Retina (tissue), 1 donor: ENCODE measurements around the gene RCCD1.
"Not testable (repeated sequence)": the region's sequence is repeated elsewhere in the genome, so short reads cannot be mapped to it uniquely, and the experiment has no call there.

Experiments used
- DNase-seq: peaks from one replicate; pipeline ENCODE4 v3.0.0-alpha.2; 2016

RCCD1 gene

DNA sequence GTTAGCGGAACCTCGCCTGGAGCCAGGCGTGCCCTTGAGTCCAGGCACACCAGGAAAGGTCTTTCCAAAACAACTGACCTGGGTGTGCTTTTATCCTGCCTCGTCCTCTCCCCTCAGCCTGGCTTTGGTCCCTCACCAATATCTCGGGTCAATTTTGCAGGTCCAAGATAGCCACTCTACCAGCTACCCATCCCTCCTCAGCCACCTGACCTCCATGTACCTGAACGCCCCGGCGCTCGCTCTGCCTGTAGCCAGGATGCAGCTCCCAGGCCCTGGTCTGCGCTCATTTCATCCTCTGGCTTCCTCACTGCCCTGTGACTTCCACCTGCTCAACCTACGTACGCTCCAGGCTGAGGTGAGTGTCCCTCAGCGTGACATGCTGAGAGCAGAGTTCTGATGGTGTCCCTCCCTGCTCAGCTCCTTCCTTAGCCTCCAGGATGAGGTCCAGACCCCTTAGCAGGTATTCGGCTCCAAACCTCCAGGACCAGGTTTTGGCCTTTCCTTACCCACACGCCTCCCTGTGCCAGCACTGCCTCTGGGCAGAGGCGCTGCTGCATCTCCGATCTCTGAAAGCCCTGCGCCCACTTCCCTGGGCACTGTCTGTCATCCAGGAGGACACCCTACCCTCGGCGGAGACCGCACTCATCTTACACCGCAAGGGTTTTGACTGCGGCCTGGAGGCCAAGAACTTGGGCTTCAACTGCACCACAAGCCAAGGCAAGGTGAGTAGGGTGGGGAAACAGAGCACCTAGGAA, 36.5 kb upstream of the RCCD1 start:
- DNase-seq = no peak

DNA sequence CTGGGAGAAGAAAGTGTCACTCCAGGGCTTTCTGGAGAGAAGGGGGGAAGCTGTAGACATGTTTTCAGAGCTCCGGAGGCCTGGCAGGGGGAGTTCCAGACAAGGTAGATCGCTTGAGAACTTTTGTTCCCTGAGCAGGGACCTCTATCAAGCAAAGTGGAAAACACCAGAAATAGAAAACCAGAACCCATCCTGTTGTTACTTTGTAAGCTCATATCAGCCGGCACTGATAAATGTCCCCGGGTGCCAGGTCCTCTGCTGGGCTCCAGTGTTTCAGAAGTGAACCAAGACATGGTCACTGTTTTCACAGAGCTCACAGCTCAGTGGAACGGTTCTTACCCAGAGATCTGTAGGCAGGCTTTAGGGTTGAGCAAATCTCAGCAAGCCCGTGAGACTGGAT, 35.8 kb upstream of the RCCD1 start:
- DNase-seq = no peak

GRCh38 chr15:90921887-90922286, 32.8 kb upstream of the RCCD1 start:
- no peak for DNase-seq

DNA sequence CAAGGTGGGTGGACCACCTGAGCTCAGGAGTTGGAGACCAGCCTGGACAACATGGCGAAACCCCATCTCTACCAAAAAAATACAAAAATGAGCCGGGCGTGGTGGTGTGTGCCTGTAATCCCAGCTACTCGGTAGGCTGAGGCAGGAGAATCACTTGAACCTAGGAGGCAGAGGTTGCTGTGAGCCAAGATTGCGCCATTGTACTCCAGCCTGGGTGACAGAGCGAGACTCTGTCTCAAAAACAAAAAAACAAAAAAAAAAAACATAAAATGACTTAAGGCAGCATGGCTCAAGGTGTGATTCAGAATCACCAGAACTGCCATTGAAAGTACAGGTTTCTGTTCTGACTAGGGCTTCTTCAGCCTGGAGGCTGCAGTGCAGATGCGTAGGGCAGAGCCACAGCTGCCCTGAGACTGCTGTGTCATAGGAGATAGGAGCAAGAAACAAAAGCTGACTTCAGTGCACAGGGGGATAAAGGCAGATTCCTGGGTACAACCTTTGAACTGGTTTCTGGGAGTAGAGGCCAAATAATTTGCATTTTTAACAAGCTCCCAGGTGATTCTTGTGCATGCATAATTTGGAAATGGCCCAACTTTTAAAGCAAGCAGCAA, 31.9 kb upstream of the RCCD1 start:
- not testable (repeated sequence) for DNase-seq

- DNase-seq = no peak
Observed at GRCh38 chr15:90924375-90924774, 30.3 kb upstream of the RCCD1 start.

DNA sequence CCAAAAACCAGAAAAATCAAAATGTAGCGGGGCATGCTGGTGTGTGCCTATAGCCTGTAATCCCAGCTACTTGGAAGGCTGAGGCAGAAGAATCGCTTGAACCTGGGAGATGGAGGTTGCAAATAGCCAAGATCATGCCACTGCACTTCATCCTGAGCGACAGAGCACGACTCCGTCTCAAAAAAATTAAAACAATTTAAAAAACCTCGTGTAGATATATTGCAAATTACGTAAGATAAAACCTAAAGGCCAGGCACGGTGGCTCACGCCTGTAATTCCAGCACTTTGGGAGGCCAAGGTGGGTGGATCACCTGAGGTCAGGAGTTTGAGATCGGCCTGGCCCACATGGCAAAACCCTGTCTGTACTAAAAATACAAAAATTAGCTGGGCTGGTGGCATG, 27.9 kb upstream of the RCCD1 start:
- DNase-seq = not testable (repeated sequence)

DNA sequence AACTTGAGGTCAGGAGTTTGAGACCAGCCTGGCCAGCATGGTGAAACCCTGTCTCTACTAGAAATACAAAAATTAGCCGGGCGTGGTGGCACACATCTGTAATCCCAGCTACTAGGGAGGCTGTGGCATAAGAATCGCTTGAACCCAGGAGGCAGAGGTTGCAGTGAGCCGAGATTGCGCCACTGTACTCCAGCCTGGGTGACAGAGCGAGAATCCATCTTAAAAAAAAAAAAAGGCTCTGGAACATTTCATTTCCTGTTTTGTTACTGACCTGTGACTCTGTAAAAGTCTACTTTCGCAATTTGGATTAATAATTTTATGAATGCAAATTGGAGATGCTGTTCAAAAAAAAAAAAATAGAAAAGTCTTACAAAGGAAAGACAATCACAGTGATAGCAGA, 26.6 kb upstream of the RCCD1 start:
- not testable (repeated sequence) for DNase-seq

GRCh38 chr15:90929246-90930019, 25.3 kb upstream of the RCCD1 start:
- DNase-seq = peak; percentile 6

DNA sequence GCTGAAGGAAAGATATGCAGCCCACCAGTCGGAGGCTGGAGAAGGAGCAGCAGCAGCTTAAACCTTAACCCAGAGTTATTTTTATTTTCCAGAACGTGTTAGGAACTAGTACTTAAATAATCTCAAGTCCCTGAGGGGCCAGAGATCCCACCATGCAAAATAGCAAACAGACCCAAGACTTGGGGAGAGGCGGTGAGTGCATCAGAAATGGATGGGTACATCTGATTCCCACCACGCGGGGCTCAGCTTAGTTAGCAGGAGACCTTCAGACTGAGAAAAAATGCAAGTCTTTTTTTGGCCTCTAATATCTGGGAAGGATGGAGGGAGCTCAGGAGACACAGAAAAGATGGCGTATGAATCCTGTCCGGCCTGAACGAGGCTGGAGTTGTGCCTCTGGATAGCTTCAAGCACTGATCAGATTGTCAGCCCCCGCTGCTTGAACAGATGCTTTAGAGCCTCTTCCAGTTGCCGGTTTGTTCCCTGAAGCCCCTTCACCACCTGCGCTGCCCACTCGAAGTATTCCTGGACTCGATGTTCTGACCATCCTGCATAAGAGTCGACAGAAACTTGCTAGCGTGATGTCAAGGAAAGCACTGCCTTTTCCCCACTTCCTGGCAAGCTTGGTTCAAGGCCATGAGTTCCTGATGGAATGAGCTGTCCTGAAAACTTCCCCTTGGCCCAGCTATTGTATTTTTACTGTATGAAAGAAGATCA, 23.7 kb upstream of the RCCD1 start:
- DNase-seq = peak; percentile 16

- no peak for DNase-seq
Observed at GRCh38 chr15:90931575-90931827, 23.2 kb upstream of the RCCD1 start.

GRCh38 chr15:90931828-90932659, 22.6 kb upstream of the RCCD1 start, which contains the start of gene HDDC3:
Gene HDDC3 (minus strand): TSS chr15:90932549. CDS start chr15:90932540, 9 bp downstream.
- DNase-seq = peak; percentile 94

DNA sequence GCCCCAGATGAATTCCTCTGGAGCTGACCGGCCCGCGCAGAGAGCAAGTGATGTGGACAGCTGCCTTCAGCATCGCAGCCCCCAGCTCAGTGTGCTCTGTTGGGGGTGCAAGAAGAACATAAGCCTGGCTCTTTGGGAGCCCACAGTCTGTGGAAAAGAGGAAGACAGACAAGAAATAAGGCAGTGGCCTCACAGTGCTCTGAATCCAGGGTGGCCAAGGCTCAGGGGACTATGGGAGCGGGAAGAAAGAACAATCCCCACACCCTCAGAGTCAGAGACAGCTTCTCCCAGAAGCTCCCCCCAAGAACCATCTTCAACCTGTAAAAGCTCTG, 22.1 kb upstream of the RCCD1 start:
- no peak for DNase-seq

DNA sequence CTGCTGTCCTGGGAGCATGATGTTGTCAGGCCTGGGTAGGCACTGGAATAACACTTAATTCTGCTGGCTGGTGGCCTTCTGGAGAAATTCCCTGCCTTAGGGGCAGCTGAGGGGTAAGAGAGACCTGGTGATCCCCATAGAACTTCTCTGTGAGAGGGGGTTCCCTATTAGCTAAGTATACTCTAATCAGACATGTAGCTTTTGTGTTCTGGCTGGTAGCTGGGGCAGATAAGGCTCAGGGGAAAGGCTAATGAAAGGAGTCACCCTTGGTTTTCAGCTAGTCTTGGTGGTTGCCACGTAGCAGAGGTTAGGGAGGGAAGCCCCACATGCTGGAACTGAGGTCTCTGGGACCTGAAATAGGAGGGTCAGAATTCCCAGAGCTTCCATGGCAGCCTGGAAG, 21.4 kb upstream of the RCCD1 start:
- DNase-seq = no peak

- peak; percentile 88 for DNase-seq
Observed at GRCh38 chr15:90934256-90934948, 20.3 kb upstream of the RCCD1 start.

DNA sequence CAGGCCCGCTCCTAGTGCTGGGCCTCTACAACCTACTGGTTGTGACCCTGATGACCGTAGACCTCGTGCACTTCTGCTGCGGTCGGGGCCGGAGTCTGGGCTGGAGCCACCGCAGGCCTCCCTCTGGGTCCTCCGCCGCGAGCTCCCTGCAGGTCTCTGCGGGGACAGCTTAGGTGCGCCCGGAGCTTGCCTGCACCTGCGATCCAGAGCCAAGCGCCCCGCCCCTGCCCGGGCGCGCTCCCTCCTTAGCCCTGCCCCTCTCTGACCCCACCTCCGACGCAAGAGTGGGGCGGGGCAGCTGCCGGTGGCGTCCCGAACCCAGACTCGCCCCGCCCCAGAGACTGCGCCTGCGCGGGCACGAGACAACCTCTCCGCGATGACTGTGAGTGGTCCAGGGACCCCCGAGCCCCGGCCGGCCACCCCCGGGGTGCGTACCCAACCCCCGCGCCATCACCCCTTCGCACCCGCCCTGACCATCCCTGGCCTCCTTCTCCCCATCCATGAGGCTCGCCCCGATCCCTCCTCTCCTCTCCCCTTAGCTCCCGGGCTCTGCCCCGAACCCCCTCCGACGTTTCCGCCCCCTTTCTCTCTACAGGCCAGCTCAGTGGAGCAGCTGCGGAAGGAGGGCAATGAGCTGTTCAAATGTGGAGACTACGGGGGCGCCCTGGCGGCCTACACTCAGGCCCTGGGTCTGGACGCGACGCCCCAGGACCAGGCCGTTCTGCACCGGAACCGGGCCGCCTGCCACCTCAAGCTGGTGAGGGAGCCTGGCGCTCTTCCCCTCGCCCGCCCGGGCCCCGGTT, 19.5 kb upstream of the RCCD1 start, which contains the start of gene UNC45A:
UNC45A (plus strand) TSS at position 337 of the 803 bp plus-strand sequence; CDS start at position 377, 40 bp downstream.
- peak; percentile 90 for DNase-seq

DNA sequence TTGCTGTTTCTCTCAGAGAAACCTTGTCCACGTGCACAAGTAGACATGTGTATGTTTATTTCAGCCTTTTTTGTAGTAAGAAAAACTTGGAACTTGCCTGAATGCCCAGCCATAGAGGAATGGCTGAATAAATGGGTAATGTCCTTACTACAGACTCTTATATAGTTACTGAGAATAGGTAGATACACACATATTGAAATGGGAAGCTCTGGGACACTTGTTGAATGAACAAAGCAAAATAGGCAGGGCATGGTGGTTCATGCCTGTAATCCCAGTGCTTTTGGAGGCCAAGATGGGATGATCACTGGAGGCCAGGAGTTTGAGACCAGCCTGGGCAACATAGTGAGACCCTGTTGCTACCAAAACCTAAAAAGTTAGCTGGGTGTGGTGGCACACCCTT, 17.9 kb upstream of the RCCD1 start:
- DNase-seq = no peak

DNA sequence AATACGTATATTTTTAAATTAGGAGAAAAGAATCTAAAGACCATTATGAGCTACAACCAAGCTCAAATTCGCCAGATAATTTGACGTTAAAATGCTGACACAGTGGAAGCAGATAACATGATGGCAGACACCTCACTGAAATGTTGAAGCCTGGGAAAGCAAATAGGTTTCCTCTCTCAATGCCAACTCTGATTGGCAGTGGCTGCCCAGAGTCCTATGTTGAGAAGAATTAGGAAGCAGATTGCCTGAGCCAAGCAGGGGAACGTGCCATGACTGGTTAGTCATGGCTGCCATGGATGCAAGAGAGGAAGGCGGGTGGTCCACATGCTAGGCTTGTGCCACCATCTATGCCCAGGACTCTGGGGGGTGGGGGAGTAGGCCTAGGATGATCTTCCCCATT, 16.4 kb upstream of the RCCD1 start:
- DNase-seq = no peak

DNA sequence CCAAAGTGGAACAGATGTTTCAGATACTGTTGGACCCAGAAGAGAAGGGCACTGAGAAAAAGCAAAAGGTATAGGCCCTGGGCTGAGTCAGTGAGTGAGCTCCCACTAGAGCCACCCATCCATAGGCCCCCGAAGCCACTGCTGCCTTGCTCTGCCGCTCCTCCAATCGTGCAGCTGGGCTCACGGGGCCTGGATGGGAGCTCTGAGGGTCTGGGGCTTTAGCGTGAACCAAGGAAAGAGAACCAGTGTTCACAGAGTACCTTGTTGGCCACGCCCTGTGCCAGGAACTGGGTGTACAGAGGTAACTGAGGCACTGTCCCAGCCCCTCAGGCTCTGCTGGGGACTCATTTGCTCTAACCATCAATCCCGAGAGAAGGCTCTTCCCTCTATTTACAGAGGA, 14.9 kb upstream of the RCCD1 start:
- DNase-seq = no peak

DNA sequence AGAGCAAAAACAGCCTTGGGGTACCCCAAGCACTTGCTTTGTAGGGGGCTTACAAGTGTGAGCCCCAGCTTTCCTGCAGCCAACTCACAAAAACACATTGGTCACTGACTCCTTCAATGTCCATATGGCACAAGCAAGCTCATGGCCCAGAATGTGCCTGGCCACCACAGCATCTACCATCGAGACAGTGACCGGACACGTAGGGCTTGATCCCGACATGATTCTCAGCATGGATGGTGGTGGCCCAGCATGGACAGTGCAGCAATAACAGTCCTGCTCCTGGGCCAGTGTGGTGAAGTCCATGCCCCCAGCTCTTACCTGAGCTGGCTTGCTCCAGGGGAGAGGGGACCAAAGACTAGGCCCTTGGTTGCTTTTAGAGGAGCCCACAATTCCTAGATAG, 13.6 kb upstream of the RCCD1 start:
- no peak for DNase-seq

- no peak for DNase-seq
Observed at GRCh38 chr15:90942354-90943120, 12.1 kb upstream of the RCCD1 start.
